SK-N-SH treated with all-trans-retinoic acid at 6 μM for 48 hours (cell line): ENCODE results near the gene KLHDC7B.

ENCODE experiments used
- ATAC-seq: fragments of 200-7000 bp; cut with Tn5 transposase; 3 replicates; pipeline ENCODE4 v1.9.1; 2020; ENCODE audit warnings: mild to moderate bottlenecking, moderate library complexity
- ARNTL ChIP-seq: fragments of 450-650 bp; formaldehyde crosslinking; IDR thresholded peaks from 2 replicates; pipeline ENCODE4 v1.5.0; 2020; ENCODE audit warnings: low read depth, mild to moderate bottlenecking, moderate library complexity, borderline replicate concordance
- BACH2 ChIP-seq: fragments of 250-450 bp; sonication (Bioruptor Pico); IDR thresholded peaks from 2 replicates; pipeline ENCODE4 v1.9.0; 2021; ENCODE audit warnings: mild to moderate bottlenecking, borderline replicate concordance
- CSDC2 ChIP-seq: fragments of 250-450 bp; sonication (Bioruptor Pico); IDR thresholded peaks from 2 replicates; pipeline ENCODE4 v1.5.0; 2020; ENCODE audit warnings: mild to moderate bottlenecking, moderate library complexity
- CSRNP3 ChIP-seq: fragments of 250-450 bp; sonication (Bioruptor Pico); IDR thresholded peaks from 2 replicates; pipeline ENCODE4 v1.5.1; 2021; ENCODE audit warnings: mild to moderate bottlenecking, moderate library complexity
- ESRRG ChIP-seq: fragments of 250-450 bp; sonication (Bioruptor Pico); IDR thresholded peaks from 2 replicates; pipeline ENCODE4 v1.6.1; 2021; ENCODE audit warnings: mild to moderate bottlenecking
- GLIS3 ChIP-seq: fragments of 250-450 bp; sonication (Bioruptor Pico); IDR thresholded peaks from 2 replicates; pipeline ENCODE4 v1.5.0; 2020; ENCODE audit warnings: mild to moderate bottlenecking, moderate library complexity
- ISL1 ChIP-seq: fragments of 250-450 bp; sonication (Bioruptor Pico); IDR thresholded peaks from 2 replicates; pipeline ENCODE4 v2.1.2; 2022; ENCODE audit warnings: mild to moderate bottlenecking, moderate library complexity
- OSR1 ChIP-seq: fragments of 250-450 bp; sonication (Bioruptor Pico); IDR thresholded peaks from 2 replicates; pipeline ENCODE4 v1.8.0; 2022; ENCODE audit warnings: moderate library complexity, mild to moderate bottlenecking, inconsistent platforms
- PATZ1 ChIP-seq: fragments of 250-450 bp; sonication (Bioruptor Pico); IDR thresholded peaks from 2 replicates; pipeline ENCODE4 v1.8.0; 2020; ENCODE audit warnings: mild to moderate bottlenecking, moderate library complexity, borderline replicate concordance
- RARB ChIP-seq: fragments of 250-450 bp; sonication (Bioruptor Pico); IDR thresholded peaks from 2 replicates; pipeline ENCODE4 v1.8.0; 2021; ENCODE audit warnings: mild to moderate bottlenecking, moderate library complexity
- SNAI2 ChIP-seq: fragments of 250-450 bp; sonication (Bioruptor Pico); IDR thresholded peaks from 2 replicates; pipeline ENCODE4 v1.5.0; 2020; ENCODE audit warnings: mild to moderate bottlenecking, moderate library complexity
- TCF4 ChIP-seq: fragments of 250-450 bp; sonication (Bioruptor Pico); IDR thresholded peaks from 2 replicates; pipeline ENCODE4 v1.8.0; 2021; ENCODE audit warnings: mild to moderate bottlenecking, moderate library complexity, borderline replicate concordance
- TOX ChIP-seq: fragments of 250-450 bp; sonication (Bioruptor Pico); IDR thresholded peaks from 2 replicates; pipeline ENCODE4 v1.8.0; 2021; ENCODE audit warnings: mild to moderate bottlenecking, moderate library complexity, borderline replicate concordance
- TSHZ2 ChIP-seq: fragments of 250-450 bp; sonication (Bioruptor Pico); IDR thresholded peaks from 2 replicates; pipeline ENCODE4 v1.5.0; 2020; ENCODE audit warnings: mild to moderate bottlenecking, moderate library complexity
- ZFP3 ChIP-seq: fragments of 250-450 bp; sonication (Bioruptor Pico); IDR thresholded peaks from 2 replicates; pipeline ENCODE4 v1.5.0; 2020; ENCODE audit warnings: mild to moderate bottlenecking, moderate library complexity
- ZFP30 ChIP-seq: fragments of 450-650 bp; formaldehyde crosslinking; IDR thresholded peaks from 2 replicates; pipeline ENCODE4 v1.5.0; 2022; ENCODE audit warnings: mild to moderate bottlenecking, moderate library complexity
- ZNF565 ChIP-seq: fragments of 450-650 bp; formaldehyde crosslinking; conservative IDR thresholded peaks from 2 replicates; pipeline ENCODE4 v1.5.0; 2020; ENCODE audit warnings: low read depth, mild to moderate bottlenecking, moderate library complexity
- ZNF70 ChIP-seq: fragments of 450-650 bp; formaldehyde crosslinking; IDR thresholded peaks from 2 replicates; pipeline ENCODE4 v1.5.0; 2020; ENCODE audit warnings: mild to moderate bottlenecking, moderate library complexity
- ZNF8 ChIP-seq: fragments of 450-650 bp; formaldehyde crosslinking; IDR thresholded peaks from 2 replicates; pipeline ENCODE4 v1.5.0; 2020; ENCODE audit warnings: mild to moderate bottlenecking, moderate library complexity
- TF ChIP-seq, protein P1 (sequence below): fragments of 250-450 bp; sonication (Bioruptor Pico); IDR thresholded peaks from 2 replicates; pipeline ENCODE4 v1.8.0; 2021; ENCODE audit warnings: low read depth, mild to moderate bottlenecking, moderate library complexity, borderline replicate concordance
- TF ChIP-seq, protein P2 (sequence below): fragments of 250-450 bp; sonication (Bioruptor Pico); IDR thresholded peaks from 2 replicates; pipeline ENCODE4 v1.5.1; 2020; ENCODE audit warnings: low read depth, mild to moderate bottlenecking, moderate library complexity

Gene KLHDC7B

DNA sequence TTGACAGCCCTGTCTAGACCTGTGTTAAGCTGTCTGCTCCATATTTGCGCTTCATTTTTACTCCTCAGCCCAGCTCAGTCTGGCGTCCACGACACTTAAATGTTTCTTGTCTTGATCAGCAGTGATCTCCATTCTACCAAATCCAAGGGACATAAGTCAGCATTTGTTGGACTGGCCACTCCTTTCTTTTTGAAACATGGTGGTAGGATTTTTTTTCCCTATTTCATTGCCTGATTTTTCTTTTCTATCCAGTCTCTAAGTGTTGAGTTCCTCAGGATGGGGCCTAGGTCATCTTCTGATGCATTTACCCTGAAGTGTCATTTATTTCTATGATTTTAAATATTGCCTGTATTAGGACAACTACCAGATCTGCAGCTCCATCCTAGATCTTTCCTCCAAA is 36.8 kb upstream of the KLHDC7B start:
- TF ChIP-seq, protein P1, sequence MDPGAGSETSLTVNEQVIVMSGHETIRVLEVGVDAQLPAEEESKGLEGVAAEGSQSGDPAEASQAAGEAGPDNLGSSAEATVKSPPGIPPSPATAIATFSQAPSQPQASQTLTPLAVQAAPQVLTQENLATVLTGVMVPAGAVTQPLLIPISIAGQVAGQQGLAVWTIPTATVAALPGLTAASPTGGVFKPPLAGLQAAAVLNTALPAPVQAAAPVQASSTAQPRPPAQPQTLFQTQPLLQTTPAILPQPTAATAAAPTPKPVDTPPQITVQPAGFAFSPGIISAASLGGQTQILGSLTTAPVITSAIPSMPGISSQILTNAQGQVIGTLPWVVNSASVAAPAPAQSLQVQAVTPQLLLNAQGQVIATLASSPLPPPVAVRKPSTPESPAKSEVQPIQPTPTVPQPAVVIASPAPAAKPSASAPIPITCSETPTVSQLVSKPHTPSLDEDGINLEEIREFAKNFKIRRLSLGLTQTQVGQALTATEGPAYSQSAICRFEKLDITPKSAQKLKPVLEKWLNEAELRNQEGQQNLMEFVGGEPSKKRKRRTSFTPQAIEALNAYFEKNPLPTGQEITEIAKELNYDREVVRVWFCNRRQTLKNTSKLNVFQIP (CRISPR knock-in tag): no peak
- TF ChIP-seq CSDC2 (CRISPR knock-in tag) (no peak), BACH2 (CRISPR knock-in tag) (no peak)
- TF ChIP-seq, protein P2, sequence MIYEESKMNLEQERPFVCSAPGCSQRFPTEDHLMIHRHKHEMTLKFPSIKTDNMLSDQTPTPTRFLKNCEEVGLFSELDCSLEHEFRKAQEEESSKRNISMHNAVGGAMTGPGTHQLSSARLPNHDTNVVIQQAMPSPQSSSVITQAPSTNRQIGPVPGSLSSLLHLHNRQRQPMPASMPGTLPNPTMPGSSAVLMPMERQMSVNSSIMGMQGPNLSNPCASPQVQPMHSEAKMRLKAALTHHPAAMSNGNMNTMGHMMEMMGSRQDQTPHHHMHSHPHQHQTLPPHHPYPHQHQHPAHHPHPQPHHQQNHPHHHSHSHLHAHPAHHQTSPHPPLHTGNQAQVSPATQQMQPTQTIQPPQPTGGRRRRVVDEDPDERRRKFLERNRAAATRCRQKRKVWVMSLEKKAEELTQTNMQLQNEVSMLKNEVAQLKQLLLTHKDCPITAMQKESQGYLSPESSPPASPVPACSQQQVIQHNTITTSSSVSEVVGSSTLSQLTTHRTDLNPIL (CRISPR knock-in tag): no peak
- no peak for ATAC-seq

DNA sequence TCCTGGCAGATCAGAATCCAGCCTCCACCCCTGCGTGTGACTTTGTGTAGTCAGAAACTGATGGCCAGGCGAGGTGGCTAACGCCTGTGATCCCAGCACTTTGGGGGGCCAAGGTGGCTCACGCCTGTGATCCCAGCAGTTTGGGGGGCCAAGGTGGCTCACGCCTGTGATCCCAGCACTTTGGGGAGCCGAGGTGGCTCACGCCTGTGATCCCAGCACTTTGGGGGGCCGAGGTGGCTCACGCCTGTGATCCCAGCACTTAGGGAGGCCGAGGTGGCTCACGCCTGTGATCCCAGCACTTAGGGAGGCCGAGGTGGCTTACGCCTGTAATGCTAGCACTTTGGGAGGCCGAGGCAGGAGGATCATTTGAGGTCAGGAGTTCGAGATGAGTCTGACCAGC is 32.5 kb upstream of the KLHDC7B start:
- no peak for ATAC-seq
- TF ChIP-seq TOX: no peak

DNA sequence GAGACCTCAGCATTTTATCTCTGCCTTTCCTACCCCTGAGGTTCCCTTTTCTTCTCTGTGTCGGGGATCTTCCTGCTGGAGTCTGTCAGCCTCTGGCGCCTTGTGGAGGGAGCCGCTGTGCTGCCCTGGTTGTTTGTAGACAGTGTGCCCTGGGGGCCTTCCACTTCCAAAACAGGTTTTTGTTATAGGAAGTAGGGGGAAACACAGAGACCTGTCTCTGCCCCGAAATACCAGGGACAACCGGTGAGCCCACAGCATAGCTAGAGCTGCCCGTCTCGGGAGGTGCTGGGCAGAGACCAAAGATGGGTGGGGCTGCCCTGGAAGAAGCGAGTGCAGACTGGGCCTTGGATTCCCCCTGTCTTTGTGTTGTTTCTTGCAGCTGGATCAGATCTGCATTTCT is 29.6 kb upstream of the KLHDC7B start:
- no peak for TF ChIP-seq CSDC2 (CRISPR knock-in tag)
- TF ChIP-seq, protein P1 (CRISPR knock-in tag): no peak
- TF ChIP-seq ESRRG: no peak
- TF ChIP-seq ZNF70: no peak
- TF ChIP-seq TCF4: no peak
- TF ChIP-seq PATZ1 (CRISPR knock-in tag): no peak
- no peak for TF ChIP-seq GLIS3 (CRISPR knock-in tag)
- TF ChIP-seq SNAI2 (CRISPR knock-in tag): no peak
- no peak for TF ChIP-seq ZFP3 (CRISPR knock-in tag)
- TF ChIP-seq RARB: no peak
- no peak for TF ChIP-seq CSRNP3 (CRISPR knock-in tag)
- TF ChIP-seq ZNF565 (CRISPR knock-in tag): no peak
- no peak for TF ChIP-seq TOX
- TF ChIP-seq OSR1 (CRISPR knock-in tag): no peak
- no peak for TF ChIP-seq ARNTL (CRISPR knock-in tag)
- TF ChIP-seq ZNF8: no peak
- no peak for TF ChIP-seq TSHZ2
- ATAC-seq: no peak

DNA sequence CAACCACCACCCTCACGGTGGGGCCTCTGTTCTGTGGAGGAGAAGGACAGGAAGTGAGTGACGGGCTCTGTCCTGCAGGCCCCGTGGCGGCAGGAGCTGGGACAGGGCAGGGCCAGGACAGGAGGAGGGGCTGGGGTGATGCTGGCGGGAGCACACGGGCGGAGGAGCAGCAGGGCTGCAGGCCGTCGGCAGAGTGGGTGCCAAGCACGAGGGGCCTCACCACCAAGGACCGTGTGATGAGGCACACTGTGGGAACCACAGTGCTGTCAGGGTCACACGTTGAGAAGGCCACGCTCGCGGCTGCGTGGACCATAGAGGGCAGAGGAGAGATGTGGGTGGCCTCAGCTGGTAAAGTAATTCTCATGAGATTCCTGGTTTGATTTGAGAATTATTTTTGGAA is 28.8 kb upstream of the KLHDC7B start:
- no peak for ATAC-seq
- TF ChIP-seq TOX: no peak
- TF ChIP-seq ZFP3 (CRISPR knock-in tag): no peak
- TF ChIP-seq ARNTL (CRISPR knock-in tag): no peak
- no peak for TF ChIP-seq ZFP30 (CRISPR knock-in tag)
- TF ChIP-seq RARB: no peak
- no peak for TF ChIP-seq ZNF70
- TF ChIP-seq TCF4: no peak
- no peak for TF ChIP-seq PATZ1 (CRISPR knock-in tag)
- no peak for TF ChIP-seq GLIS3 (CRISPR knock-in tag)
- TF ChIP-seq, protein P1 (CRISPR knock-in tag): no peak
- no peak for TF ChIP-seq ISL1 (CRISPR knock-in tag)
- no peak for TF ChIP-seq ZNF8
